HG03565 (cell line): ENCODE data around the gene ASPRV1.
"Not testable (repeated sequence)": the region's sequence is repeated elsewhere in the genome, so short reads cannot be mapped to it uniquely, and the experiment has no call there.

Experiments used
- ATAC-seq: cut with Tn5 transposase; IDR thresholded peaks from one replicate; pipeline ENCODE4 v1.9.1; 2021; ENCODE audit warnings: mild to moderate bottlenecking, moderate library complexity; ENCODE audit not compliant: unreplicated experiment

The ASPRV1 gene

DNA sequence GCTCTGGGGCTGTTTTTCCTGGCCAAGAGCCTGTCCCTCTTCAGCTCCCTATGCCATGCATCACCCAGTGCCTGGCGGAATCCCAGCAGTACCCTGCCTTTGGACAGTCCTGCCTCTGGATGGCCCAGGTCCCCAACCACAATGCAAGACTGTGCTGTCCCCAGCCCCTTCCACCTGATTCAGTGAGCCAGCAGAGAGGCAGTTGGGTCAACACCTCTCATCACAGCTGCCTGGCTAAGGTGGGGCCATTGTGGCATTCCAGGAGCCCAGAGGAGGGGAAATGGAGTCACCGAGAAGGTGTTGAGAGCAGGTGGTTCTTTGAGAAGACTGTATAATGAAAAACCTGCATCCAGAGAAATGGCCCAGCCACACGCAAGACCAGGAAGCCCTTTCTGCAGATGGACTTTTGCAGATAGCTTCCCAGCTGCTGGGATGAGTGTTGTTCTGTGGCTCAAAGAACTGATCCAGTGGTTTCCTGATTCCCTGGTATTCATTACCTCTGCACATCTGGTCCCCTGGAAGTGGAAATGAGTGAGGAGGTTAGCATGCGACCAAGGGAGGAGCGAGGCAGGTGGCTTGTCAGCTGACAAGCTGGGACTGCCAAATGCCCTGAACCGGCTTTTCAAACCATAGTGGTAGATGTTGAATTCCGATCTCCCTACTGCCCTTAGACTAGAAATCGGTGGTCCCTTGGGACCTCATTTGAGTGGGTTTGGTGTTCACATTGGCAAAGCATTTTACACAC is 1.7 kb upstream of the ASPRV1 start:
- ATAC-seq, result no peak

DNA sequence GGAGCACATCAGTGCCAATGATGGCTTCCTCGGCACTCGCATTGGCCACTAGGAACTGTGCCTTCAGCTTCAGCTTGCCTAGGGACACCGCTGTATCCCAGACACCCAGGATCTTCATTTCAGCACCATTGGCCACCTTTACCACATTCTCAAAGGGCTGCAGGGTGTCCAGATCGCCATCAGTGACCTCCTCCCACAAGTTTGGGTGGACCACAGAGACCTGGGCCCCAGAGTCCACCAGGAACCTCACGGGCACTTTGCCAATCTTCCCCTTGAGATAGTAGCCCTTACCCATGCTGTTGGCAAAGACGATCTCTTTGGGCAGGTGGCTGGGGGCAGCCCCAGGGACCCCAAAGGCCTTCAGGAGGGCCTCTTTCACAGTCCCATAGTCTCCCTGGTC is 610 bp downstream of the ASPRV1 start:
- ATAC-seq, result no peak

DNA sequence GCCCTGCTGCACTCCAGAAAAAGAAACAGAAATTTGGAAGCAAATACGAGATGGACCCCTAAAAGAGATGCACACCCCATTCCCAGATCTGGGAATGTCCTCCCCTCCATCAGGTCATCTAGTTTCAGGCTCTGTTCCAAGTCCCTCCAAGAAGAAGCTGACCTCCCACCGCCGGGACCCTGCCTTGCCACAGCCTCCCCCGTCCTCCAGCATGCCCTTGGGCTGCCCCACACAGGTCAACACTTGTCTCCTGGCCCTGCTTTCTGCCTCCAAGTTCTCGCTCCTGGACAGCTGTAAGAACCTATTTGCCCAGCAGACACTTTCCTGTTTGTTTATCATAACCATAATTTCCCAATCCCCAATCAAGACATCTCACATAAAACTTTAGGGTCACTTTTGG is 2.0 kb downstream of the ASPRV1 start:
- no peak for ATAC-seq

DNA sequence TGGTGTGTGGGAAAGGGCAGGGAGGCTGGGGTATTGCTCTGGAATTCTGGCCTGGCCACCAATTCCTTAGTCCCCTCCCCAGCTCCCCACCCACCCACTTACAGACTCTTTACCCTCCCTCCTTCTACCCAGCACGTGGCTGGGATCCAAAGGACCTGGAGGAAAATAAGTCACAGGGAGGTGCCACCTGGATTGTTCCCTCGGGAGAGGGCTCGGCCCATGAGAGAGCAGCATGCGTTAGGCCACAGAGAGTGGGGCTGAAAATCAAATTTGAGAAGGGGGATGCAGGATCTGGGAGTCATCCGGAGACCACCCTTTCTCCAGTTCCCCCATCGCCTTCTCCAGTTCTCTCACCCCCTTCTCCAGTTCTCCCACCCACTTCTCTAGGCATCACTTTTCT is 3.0 kb downstream of the ASPRV1 start:
- ATAC-seq, result no peak

DNA sequence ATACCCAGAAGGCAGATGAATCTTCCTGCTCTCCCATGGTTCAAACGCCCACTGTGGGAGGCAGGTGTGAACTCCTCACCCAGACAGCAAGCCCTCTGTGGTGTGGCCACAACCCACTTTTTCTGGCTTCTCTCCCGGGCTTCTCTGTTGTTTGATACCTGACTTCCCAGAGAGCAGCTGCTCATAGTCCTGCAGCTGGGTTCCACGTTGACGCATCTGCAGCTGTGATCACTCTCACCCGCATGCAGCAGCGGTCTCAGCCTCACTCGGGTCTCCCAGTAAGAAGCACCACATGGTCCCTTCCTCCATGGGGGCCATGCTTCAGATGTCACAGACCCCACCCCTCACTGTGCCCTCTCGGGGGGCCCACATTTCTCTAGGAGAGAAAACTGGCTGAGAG is 3.5 kb downstream of the ASPRV1 start:
- ATAC-seq, result no peak

DNA sequence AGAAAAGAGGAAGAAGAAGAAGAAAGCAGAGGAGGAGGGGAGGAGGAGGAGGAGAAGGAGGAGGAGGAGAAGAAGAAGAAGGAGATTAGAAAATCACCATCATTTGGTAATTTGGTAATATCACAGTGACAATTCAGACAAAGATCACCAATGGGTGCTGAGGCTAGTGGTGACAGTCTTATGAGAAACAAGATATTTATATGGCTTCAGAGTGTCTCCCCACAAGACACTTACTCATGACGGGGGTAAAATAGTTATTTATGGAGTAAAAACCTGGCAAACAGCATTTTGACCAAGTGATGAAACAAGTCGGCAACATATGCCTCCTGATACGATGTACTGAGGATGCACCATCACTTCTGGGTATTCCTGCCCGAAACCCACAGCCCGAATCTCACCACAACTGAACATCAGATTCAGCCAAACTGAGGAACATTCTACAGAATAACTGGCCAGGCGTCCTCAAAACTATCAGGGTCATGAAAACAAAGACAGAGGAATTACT is 4.9 kb downstream of the ASPRV1 start:
- no peak for ATAC-seq

DNA sequence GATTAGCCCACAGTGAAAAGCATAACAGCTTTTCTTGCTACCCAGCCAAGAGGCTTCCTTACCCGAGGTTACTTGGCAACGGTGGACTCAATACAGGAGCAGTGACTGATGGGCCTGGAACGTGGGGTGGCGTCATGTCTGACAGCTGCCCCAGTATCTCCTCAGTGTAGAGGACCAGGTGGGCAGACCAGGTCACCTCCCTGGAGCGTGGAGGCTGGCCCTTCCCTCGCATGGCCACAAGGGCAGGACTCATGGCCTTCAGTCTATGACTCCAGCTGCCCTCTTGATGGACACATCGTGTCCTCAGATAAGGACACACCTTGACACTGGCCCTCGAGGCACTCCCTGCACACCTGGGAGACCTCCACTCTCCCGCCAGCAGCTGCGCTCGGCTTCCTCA is 6.4 kb downstream of the ASPRV1 start:
- ATAC-seq, result no peak

DNA sequence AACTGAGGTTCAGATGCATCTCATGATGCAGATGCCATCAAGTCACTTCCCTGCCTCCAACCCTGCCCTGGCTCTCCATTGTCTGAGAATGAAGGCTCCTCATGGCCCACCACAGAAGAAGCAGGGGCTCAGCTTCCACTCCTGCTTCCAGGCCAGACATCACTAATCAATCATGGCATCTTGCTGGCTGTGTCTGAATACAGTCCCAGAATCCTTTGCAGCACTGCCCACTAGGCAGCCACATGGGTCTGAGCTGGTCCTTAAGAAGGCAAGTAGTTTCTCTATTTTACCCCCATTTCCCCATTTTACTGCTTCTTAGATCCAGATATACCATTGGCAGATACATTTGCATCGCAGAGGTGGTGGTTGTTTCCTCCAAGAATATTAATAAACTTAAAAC is 7.3 kb downstream of the ASPRV1 start:
- ATAC-seq, result no peak

DNA sequence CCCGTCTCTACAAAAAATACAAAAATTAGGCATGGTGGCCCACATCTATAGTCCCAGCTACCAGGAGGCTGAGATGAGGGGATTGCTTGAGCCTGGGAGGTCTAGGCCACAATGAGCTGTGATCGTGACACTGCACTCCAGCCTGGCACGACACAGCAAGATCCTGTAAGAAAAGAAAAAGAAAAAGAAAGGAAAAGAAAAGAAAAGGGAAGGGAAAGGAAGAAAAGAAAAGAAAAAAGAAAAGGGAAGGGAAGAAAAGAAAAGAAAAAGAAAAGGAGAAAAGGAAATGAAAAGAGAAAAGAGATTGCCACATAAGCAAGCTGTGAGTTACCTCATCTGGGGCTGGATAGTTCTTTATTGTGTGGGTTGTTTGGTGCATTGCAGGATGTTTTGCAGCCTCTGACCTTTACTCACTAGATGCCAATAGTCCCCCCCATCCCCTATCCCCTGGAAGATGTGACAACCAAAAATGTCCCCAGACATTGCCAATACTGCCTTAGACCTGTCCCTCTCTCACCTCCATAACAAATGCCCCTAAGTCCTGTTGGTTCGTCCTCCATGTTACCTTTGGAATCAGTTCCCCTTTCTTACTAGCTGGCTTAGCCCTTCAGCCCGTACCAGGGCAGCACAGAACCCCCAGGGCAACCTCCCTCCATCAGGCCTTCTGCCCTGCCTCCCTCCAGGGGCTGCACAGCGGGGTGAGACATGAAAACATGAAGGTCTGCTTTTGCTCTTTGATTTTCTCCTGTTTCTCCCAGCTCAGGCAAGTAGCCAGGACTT is 8.9 kb downstream of the ASPRV1 start:
- no peak for ATAC-seq

DNA sequence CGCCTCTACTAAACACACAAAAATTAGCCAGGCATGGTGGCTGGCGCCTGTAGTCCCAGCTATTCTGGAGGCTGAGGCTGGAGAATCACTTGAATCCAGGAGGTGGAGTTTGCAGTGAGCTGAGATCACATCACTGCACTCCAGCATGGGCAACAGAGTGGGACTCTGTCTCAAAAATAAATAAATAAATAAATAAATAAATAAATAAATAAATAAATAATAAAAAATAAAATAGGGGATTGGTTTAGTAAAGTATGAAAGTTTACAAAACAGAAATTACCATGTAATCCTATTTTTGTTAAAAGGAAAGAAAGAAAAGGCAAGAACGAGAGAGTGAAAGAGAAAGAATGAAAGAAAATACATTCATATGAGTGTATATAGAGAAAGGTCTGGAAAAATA is 10.8 kb downstream of the ASPRV1 start:
- ATAC-seq, result not testable (repeated sequence)

DNA sequence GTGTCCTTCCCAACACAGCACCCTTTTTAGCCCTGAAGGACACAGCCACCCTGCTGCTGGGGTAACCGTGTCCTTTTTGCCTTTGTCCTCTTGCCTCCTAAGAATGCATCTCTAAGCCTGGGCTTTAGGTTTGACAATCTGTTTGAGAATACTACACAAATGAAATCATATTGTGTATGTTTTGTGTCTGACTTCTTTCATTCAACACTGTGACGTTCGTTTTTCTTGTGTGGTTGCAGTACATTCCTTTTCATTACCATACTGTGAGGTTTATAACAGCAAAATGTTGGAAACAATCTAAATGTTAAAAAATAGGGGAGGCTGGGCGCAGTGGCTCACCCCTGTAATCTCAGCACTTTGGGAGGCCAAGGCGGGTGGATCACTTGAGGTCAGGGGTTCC is 11.2 kb downstream of the ASPRV1 start:
- ATAC-seq, result no peak

DNA sequence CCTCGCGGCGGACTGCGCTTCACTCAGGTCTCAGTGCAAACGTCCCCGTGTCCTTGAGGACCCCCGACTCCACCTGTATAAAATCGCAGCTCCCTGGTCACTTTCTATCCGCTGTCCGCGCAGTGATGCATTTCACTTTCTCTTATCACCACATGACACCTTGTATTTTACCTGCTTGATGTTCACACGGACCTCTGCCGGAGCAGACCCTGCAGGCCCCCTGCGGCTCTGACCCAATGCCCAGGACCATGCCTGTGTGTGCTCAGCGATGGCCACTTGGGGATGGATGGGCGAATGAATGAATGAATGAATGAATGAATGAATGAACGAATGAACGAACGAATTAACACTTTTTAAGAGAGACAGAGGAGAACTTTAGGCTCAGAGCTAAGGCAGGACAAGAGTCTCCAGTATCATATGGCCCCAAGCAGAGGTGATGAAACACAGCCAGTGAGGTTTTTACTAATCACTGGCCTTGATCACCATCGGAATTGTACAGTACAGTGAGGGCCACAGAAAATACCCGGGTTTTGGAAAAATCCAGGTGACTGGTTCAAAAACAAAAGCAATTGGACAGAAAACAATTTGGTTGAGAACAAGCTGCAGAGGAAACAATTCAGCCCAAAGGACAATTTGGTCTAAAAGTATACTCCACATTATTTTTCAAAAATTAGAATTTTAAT is 12.3 kb downstream of the ASPRV1 start:
- ATAC-seq, result no peak

DNA sequence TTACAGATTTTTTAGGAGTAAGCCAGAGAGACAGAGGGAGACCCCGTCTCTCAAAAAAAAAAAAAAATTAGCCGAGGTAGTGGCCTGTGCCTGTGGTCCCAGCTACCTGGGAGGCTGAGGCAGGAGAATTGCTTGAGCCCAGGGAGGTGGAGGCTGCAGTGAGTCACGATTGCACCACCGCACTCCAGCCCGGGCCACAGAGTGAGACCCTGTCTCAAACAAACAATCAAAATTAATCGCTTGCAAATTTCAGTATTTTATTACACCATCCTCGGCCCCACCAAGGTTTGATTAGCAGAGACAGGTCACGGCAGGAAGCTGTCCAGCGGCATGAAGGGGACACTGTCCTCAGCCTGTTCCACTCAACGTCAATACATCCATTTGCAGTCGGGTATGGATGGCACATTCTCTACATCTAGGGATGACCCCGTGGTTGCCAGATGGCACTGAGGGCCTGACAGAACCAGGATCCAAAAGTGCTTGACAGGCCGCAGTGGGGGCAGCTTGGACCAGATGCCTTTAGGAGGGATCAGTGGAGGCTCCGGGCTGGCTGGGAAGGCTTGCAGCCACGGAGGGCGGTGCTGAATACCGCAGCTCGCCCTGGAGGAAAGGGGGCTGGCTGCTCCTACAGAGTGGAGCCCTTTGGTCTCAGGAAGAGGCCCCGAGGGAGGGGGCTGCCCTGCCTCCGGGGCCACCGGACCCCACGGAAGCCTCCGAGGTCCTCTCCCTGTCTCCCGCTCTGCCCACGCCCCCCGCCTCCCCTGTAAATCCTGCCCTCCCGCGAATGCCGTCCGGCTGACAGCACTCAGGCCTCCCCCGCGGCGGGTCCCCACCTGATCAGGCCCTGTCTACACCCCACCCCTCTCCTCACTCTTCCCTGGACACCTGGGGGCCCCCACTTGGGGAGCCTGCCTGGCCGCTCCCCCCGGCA is 13.1 kb downstream of the ASPRV1 start:
- ATAC-seq, result no peak

DNA sequence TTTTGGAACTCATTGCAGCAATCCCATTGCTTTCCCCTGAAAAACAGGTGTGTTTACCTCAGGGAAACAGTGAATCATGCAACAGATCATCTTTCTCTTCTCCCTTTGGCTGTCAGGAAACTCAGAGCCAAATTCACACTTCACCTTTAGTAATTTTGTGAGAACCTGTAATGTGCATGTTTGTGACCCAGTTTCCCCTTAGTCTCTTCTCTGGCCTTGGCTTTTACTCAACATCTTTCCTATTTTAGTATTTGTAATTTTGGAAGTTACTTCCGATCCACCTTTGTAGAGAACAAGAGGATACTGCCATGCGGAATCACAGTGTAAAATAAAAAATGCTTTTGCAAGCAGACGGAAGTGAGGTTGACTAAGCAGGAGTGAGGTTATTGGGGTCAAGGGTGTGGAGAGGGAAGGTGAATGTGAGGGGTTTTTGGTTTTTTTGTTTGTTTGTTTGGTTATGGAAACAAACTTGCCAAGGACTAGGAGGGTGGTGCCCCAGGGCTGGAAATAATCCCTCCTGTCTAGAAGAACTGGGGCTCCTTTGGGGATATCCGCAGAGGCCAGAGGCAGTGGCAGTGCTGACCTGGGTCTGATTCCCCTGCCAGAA is 14.0 kb downstream of the ASPRV1 start:
- no peak for ATAC-seq

DNA sequence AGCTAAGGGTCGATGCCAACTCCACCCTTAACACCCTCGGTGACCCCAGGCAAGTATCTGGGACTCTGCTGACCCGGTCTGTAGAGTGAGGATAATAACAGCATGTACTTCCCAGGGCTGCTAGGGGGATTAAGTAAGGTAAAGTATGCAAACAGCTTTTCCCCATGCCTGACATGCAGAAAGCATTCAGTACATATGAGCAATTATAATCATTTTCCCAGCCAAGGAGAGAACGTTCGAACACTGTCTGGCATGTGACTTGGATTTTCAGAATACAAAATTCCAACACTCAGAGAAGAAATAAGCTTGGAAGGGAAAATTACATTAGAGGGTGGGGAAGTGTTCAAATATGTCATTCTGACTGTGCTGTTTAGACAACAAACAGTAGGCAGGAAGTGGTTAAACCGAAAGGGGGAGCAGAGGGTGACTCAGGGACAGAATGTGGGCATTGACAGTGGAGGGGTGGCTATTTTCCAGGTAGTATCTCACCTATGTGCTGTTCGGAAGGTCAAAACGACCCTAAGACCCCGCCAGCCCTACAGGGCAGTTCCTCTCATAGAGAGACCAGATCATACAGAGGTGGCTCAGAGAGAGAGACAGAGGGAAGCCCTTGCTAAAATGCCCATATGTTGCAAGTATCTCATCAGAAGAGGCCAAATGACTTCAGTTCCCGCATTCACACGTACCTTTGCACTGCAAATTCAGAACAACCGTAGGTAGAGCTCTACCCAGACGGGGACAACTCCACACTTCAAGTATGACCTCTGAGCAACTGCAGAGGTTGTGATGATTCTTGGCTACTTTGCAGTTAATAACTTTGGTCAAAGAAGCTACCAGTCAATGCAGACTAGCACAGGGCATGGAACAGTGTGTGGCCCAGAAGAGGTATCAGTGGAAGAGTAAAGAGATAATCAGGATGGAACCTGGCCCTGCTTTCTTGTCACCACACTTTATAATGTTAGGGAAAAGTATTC is 14.8 kb downstream of the ASPRV1 start:
- peak; percentile 56 for ATAC-seq

DNA sequence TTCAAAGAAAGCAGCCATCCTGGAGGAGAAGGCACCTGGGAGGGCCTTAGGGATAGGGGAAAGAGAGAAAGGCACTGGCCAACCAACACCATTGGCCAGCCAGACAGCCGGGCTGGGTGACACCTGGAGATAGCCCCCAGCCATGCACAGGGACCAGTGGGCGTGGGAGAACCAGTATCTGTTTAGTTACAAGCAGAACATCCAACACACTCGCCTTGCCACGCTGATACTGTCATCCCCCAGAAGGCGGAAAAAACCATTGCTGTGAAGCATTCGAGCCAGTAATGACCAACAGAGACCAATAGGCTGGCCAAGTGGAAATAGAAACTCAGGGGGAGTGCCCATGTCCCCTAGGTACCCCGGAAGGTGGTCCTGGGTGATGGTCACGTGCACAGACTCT is 15.5 kb downstream of the ASPRV1 start:
- no peak for ATAC-seq

DNA sequence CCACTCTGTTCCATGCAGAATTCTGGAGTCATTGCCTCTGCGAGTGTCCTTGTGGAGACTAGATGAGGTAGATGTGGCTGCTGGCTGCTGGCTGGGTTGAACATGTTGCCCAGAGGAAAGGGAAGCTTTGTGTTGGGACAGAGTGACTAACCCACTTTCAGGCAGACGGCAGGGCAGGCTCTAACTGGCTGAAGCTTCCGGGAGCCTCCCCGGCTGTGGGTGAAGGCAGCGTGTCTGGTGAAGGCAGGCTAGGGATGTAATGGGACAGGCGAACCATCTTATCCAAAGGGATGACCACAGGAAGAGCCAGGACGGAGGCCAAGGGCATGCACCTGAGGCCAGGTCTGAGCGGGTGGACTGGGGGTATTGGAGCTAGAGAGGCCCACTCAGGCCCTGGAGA is 16.0 kb downstream of the ASPRV1 start:
- no peak for ATAC-seq

DNA sequence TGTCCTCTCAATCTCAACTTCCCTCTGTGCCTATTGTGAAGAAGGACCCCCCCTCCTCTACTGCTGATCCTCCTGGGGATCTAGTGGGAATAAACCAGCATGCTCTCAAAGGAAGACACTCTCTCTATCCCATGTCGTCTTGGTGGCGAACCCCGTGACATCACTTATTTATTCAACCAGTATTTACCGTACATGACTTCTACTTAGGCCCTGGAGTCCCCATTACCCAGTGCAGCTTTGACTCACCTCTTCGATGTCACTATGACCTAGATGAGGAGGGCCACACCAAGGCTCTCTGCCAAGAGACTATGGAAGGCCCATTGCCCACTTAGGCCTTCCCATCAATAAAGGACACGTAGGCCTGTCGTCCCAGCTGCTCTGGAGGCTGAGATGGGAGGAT is 16.7 kb downstream of the ASPRV1 start:
- ATAC-seq, result no peak
